Right forelimb (tissue), 1 donor: ENCODE results near the gene NFIB.

Experiments
- DNase-seq: peaks from one replicate; pipeline ENCODE4 v3.0.0-alpha.2; 2018

The NFIB gene

GRCh38 chr9:14272927-14273528 is 40.9 kb downstream of the NFIB start:
- DNase-seq: no peak

GRCh38 chr9:14271093-14271673 is 42.8 kb downstream of the NFIB start:
- peak; percentile 90 for DNase-seq

- no peak for DNase-seq
These were observed 43.4 kb downstream of the NFIB start for GRCh38 chr9:14270358-14271092.

GRCh38 chr9:14269916-14270315 is 44.0 kb downstream of the NFIB start:
- DNase-seq: no peak

GRCh38 chr9:14263707-14264483 is 50.0 kb downstream of the NFIB start:
- DNase-seq: no peak

GRCh38 chr9:14262827-14263226 is 51.1 kb downstream of the NFIB start:
- no peak for DNase-seq

- no peak for DNase-seq
These were observed 52.3 kb downstream of the NFIB start for GRCh38 chr9:14261616-14262015.

GRCh38 chr9:14260101-14260500 is 53.8 kb downstream of the NFIB start:
- DNase-seq: no peak

GRCh38 chr9:14258660-14259239 is 55.2 kb downstream of the NFIB start:
- no peak for DNase-seq

- no peak for DNase-seq
These were observed 55.8 kb downstream of the NFIB start for GRCh38 chr9:14258156-14258555.

- DNase-seq: no peak
These were observed 57.4 kb downstream of the NFIB start for GRCh38 chr9:14256588-14256987.

- peak; percentile 60 for DNase-seq
These were observed 62.5 kb downstream of the NFIB start for GRCh38 chr9:14251154-14252071.

GRCh38 chr9:14250794-14251153 is 63.2 kb downstream of the NFIB start:
- DNase-seq: no peak

- DNase-seq: no peak
These were observed 64.4 kb downstream of the NFIB start for GRCh38 chr9:14249527-14249926.

- no peak for DNase-seq
These were observed 65.8 kb downstream of the NFIB start for GRCh38 chr9:14248149-14248548.

- no peak for DNase-seq
These were observed 66.4 kb downstream of the NFIB start for GRCh38 chr9:14247577-14247976.

GRCh38 chr9:14246951-14247350 is 67.0 kb downstream of the NFIB start:
- DNase-seq: no peak

- no peak for DNase-seq
These were observed 67.9 kb downstream of the NFIB start for GRCh38 chr9:14245901-14246525.

GRCh38 chr9:14243514-14244042 is 70.4 kb downstream of the NFIB start:
- no peak for DNase-seq

GRCh38 chr9:14242150-14242805 is 71.7 kb downstream of the NFIB start:
- no peak for DNase-seq

GRCh38 chr9:14240537-14240936 is 73.4 kb downstream of the NFIB start:
- no peak for DNase-seq
